Brain pericyte (primary cell): Measurements from ENCODE around the gene ATXN7L1.
"Not testable (repeated sequence)": the region's sequence is repeated elsewhere in the genome, so short reads cannot be mapped to it uniquely, and the experiment has no call there.

Experiments
- DNase-seq: peaks from one replicate; pipeline ENCODE4 v3.0.0-alpha.2; 2012; ENCODE audit warnings: low read depth, low spot score

The ATXN7L1 gene

DNA sequence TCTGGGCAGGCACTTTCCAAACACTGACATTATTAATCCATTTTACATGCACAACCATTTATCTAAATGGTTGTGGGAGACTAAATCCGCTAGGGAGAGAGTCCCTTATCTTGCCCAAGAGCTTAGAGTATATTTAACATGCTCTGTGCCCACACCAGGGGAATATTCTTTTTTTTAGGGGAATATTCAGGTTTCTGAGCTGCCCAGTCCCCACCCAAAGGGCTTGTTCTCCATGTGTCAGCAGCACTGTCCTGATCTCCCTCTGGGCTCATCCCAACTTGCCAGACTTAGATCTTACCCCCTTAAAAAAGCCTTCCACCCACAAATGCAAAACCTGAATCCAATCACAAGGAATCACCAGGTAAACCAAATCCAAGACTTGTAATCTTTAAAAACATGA is 132.1 kb downstream of the ATXN7L1 start:
- DNase-seq, result no peak

DNA sequence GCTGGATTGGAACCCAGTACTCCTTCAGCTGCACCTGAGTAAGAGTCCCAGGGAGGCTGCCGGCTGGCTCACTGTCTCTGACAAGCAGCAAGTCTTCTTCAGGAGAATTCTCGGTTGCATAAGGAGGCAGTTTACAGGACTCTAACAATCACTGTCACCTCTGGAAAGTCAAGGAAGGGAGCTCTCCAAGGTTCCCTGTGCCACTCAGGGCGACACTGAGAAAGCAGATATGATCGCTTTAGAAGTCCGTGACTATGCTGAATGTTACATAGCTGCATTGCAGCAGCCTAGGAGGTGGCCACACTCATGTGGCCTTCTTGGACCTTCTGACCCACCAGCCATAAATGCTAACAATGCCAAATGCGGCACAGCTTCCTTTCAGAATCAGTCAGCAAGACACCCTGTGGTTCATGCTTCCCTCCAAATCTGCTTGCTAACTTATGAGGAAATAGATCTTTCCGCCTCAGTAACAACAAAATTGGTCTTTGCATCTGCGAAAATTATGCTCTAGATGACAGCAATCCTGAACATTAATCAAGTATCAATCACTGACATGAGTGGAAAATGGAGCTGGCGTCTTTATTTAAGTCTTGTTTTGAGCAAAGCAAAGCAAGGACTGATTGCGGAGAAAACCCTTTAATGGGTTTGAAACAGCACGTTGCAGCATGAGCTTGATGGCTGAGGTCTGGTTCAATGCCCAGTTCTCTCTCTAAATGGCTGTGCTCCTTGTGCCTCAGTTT is 132.9 kb downstream of the ATXN7L1 start:
- DNase-seq, result no peak

DNA sequence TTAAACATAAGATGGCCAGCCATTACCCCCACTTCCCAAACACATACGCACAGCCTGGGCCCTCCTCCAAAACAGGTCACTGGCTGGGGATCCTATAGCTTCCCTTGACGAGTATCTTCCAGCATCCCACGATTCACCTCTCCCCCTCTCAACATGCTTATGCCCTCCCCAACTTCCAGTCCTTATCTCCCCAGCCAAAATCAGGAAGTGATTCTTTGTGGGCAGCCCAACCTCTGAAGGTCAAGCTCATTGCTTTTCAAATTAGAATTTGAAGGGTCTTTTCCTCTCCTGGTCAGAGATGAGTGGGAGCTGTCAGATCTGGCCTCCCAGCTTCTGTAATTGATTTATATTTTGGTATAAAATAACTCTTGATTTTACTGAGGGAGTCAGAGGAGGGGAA is 133.6 kb downstream of the ATXN7L1 start:
- no peak for DNase-seq

DNA sequence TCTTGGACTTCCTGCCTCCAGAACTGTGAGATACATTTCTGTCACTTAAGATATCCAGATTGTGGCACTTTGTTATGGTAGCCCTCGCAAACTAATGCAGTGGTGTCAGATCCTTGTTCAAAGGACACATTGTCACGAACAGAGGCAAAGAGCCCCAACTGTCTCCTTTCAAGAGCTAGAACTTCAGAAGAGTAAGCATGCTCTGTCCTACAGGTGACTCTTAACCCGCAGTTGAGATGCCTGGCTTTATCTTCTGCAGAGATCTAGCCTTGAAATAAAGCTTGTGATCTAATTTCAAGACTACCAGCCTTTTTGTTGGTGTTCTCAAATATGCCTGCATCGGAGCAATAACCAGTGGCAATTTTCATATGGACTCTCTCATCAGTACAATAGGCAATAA is 134.4 kb downstream of the ATXN7L1 start:
- DNase-seq, result no peak

DNA sequence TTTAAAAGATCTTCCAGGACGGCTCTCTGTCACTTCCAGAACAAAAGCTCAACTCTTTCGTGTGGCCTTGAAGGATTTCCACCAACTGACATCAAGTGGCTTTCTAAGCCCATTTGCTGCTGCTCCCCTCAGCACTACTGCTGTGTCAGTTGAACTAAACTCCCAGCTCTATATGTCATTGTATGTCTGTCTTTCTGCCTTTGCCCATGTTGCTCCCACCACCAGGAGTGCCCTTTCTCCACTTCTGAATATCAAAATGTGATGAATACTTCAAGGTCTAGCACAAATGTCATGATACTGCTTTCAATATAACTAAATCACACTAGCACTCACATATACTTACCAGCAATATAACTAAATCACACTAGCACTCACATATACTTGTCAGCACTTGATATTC is 138.3 kb downstream of the ATXN7L1 start:
- DNase-seq, result no peak

DNA sequence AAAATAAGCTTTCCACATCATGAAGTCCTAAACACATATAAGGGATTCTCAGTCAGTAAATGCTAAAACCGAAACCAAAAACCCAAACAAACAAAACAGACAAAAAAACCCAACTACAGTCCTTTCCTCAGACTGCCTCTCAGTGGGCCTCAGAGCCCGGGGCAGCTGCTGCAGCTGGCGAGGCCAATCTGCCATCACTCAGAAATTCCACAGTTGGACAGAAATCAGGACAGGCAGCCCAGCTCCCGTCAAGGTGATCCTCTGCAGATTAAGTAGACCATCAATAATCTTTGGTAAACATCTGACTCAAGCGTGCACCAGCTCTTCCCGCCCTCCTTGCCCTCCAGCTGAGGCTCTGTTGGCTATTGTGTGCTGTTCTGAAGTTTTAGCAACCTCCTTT is 142.2 kb downstream of the ATXN7L1 start:
- no peak for DNase-seq

DNA sequence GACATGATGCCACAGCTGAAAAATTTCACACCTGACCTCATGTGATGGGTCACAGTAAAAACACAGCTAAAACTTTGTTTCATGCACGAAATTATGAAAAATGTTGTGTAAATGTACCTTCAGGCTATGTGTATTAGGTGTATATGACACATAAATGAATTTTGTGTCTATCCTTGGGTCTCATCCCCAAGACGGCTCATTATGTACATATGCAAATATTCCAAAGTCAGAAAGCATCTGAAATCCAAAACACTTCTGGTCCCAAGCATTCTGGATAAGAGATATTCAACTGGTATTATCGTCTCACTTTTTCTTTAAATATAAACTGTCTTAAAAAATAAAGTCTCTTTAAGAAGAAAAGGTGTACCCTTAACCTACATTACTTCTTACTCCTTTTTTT is 145.4 kb downstream of the ATXN7L1 start:
- no peak for DNase-seq

DNA sequence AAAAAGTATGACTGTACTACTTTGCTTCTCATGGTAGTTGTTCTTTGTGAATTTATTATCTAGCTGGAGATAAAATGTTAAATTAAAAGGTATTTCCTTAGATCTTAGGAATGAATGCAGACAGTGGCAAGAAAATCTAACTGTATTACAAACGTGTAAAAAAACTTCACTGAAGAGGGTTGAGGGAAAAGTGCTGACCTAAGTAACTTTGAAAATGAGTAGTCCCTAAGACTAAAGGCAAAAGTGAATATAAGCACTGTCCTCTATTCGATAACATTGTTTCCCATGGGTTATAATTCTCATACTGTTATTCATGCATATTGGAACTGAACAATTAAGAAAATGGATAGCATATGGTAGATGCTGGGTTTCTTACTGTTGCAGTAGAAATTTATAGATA is 148.4 kb downstream of the ATXN7L1 start:
- DNase-seq, result no peak

DNA sequence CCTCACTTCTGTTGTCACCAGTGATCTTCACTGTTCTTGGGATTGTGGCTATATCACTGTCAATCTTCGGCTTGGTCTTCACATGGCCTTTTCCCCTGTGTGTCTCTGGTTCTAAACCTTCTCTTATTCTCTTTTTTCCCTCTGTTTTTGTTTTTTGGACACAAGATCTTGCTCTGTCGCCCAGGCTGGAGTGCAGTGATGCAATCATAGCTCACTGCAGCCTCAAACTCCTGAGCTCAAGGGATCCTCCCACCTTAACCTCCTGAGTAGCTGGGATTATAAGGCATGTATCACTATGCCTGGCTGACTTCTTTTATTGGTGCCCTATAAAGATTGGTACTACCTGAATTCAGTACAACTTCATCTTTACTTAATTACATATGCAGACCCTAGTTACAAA is 151.7 kb downstream of the ATXN7L1 start:
- DNase-seq, result no peak

DNA sequence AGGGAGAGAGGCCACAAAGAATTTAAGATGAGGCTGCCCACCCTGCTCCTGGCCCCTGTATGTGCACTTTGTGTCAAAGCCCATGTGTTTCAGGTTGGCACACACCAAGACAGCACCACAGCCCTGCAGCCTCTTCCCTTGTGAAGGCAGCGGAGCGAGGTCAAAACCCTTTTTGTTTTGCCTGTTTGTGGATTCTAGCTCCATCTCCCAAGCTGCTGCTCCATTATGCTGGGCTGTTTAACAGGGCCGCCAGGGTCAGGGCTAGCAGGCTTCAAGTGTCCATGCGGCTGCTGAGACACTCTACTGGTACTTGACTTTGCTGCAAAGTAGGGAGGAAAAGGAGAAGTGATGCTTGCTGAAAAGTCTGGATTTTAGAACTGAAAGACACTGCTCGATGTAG is 152.8 kb downstream of the ATXN7L1 start:
- DNase-seq, result no peak

DNA sequence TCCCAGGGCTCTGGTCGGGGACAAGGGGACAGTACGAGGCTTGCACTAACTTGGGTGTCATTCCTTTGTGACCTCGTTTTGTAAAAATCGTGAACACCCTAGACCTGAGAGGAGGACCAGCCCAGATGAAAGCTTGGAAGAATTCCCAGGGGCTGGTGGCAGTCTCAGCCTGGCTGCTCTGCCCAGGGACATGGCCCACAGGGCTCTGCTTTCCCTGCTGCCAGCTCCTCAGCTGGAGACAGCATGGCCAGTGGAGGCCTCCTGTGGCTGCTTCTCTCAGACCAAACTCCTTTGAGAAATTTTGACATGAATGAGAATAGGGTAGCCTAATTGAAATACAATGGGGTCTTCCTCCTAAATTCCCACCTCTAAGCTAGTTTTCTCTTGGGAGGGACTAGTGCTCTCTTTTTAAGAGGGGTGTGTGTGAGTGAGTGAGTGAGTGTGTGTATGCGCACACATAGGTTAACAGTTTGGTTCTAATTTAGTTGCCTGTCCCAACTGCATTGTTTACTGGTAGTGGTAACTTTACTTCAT is 154.8 kb downstream of the ATXN7L1 start:
- DNase-seq, result no peak

DNA sequence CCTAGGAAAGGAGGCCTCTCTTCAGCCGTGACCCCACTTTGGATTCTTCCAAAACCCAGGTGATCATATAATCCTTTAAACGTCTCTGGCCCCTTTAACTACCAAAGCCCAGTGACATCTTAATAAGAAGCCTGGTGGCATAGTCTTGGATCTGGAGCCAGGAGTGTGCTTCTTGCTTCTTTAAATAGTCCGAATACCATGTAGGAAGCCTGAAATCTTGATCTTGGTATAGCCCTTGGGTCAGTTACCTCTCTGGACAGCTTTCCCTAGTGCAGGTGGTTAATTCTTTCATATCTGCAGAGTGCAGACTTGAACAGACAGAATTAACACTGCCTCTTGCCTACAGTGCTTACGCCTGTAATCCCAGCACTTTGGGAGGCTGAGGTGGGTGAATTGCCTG is 156.5 kb downstream of the ATXN7L1 start:
- no peak for DNase-seq

DNA sequence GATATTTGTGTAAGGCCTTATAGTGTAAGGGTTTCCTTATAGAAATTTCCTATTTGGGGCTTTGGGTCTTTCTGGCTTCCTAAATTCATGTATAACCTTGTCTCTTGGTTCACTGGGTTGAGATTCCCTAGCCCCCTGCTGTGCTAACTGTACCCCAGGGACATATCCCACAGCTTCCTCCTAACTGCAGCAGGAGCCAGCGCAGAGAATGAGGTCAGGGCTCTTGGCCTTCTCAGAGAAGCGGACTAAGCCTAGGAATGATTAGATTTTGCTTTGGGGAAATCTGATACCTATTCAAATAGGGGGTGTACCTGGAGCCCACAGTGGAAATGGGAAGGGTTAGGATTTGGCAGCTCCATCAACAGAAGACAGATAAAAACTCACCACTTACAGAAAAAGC is 157.0 kb downstream of the ATXN7L1 start:
- no peak for DNase-seq

DNA sequence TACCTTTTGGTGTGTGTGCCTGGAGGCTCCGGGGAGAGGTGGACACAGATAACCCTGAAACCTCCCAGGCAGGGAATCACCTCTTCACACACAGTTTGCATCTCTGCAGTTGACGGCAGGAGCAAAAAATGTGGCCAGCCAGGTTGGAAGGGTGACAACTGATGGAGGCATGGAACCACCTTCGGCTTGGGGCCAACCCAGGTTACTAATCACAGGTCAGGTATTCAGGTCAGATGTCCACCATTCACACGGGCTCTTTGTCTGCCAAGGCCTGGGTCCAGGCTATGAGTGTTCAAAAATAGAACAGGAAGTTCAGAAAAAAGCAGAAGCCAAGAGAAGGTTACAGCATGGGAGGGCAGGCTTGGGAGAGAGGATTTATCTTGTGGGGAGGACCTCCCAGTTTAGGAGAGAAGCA is 157.9 kb downstream of the ATXN7L1 start:
- DNase-seq, result no peak

DNA sequence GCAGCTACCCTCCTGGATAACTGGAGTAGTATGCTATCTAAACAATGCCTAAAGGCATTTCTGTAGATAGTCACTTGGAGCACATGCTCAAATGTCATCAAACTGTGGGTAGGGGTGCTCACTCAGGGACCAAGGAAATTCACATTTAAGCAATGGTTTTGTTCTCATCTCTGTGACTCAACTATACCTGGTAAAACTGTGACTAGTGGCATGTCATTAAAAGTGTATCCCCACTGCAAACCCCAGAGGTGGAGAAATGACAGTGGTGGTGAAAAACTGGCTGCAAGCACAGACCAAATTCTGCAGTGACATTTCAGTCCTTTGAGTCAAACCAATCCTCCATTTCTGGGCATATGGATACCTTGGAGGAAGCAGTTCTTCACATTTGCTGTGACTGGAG is 160.9 kb downstream of the ATXN7L1 start:
- no peak for DNase-seq

DNA sequence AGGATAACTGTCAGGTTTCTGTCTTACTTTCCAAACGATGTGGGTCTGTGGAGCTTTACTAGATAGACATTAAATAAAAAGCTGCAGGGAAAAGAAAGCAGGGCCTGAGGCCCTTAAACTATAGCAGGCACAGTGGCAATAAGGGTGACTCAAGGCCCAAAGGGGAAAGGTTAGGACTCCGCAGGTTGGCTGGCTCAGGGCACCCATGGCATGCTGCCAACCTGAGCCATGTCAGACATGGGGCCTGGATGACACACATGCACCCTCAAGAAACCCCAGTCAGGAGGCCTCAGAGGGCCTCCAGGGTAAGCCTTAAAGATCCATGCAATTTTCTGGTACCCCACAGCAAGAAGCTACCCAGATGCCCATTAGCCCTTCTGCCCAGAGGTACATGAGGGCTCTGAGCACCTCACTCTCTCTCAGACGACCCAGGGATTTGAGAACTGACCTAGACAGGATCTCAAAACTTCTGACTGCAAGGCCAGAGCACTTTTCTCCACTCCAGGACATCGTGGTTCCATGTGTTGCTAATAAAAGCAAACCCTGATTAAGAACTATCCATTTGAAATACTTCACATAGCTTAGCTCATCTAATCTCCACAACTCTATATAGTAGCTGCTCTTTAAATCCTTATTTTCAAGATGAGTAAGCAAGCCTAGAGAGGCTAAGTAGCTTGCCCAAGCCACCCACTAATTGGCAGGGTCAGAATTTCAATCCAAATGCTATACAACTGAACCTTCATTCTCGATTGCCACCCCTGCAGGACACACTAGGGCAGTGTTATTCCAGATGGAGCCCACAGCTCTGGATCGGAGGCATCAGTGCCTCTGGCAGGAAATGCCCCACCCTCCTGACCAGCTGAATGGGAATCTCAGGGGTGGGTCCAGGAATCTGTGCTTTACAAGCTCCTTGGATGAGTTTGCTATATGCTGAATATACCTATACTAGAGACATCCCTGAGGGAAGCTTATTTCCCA is 162.6 kb downstream of the ATXN7L1 start:
- DNase-seq, result no peak

DNA sequence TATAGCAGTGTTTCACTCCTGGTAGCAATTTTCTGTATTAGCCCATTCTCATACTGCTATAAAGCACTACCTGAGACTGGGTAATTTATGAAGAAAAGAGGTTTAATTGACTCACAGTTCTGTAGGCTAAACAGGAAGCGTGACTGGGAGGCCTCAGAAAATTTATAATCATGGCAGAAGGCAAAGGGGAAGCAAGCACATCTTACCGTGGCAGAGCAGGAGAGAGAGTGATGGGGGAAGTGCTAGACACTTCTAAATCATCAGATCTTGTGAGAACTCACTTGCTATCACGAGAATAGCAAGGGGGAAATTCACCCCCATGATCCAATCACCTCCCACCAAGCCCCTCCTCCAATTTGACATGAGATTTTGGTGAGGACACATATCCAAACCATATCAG is 163.5 kb downstream of the ATXN7L1 start:
- no peak for DNase-seq

DNA sequence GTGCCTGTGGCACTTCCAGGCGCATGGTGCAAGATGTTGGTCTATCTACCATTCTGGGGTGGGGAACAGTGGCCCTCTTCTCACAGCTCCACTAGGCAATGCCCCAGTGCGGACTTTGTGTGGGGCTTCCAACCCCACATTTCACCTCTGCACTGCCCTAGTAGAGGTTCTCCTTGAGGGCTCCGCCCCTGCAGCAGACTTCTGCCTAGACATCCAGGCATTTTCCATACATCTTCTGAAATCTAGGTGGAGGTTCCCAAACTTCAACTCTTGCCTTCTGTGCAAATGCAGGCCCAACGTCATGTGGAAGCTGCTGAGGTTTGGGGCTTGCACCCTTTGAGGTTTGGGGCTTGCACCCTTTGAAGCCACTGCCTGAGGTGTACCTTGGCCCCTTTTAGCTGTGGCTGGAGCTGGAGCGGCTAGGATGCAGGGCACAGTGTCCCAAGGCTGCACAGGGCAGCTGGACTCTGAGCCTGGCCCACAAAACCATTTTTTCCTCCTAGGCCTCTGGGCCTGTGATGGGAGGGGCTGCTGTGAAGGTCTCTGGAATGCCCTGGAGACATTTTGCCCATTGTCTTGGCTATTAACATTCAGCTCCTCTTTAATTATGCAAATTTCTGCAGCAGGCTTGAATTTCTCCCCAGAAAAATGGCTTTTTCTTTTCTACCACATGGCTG is 164.5 kb downstream of the ATXN7L1 start:
- DNase-seq, result no peak

DNA sequence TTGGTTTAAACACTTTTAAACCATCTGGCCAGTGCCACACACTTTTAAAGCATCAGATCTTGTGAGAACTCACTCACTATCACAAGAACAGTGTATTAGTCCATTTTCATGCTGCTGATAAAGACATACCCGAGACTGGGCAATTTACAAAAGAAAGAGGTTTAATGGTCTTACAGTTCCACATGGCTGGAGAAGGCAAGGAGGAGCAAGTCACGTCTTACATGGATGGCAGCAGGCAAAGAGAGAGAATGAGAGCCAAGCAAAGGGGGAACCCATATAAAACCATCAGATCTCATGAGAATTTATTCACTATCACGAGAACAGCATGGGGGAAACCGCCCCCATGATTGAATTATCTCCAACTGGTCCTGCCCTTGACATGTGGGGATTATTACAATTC is 165.7 kb downstream of the ATXN7L1 start:
- not testable (repeated sequence) for DNase-seq

DNA sequence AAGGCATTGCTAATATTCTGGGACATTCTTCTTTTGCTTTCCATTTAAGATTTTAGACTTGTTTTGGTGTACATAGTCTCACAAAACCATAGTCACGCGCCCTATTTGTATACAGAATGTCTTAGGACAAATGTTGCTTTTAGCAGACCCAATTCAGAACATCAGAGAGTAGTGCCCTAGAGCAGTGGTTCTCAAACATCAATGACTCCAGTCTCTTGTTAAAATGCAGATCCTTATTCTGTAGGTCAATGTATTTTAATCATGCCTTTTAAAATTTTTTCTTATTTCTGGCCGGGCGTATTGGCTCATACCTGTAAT is 167.7 kb downstream of the ATXN7L1 start:
- DNase-seq, result no peak

DNA sequence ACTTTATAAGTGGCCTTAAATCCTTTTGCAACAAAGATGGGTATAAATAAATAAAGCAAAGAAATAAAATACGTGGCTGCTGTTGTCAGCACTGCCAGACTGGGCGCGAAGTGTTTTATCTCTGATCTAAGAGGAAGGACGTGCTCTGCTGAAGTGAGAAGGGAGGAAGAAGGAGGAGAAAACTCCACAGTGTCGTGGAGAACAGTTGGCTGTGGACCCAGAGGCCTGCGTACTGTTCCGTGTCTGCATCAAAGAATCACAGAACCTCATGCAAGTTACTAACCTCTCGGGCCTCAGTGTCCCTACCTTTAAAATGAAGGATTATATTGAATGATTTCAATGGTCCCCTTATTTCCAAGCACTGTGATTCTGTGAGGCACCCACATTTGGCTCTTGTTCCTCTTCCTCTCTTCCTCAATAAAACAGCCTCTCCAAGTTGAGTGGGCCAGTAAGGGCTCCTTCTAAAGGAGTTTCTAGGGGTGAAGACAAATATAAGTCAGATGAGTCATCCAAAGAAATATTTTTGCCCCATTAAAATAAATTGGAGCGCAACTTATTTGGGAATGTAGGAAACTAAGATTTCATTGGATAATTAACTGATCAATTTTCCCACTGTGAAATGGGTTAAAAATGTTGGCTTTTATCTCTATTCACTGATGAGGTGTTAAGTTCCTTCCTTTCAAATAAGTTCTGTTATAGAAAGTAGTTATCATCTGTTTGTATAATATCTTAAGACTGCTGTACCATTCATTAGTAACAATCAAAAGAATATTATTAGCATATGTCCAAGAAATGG is 168.2 kb downstream of the ATXN7L1 start:
- DNase-seq, result no peak
